ENCODE results near the gene KANSL1. TPM values are rescaled to one million over a fixed set of nuclear protein-coding genes. Genes with fewer than 3 reads are reported as not detected.

Gene KANSL1
- total RNA-seq, 3 donors from 2014 or later: 80.2 to 107 (median 88.8) TPM

- intact Hi-C loops (cut with DNase I, micrococcal nuclease): no loop called here
- no peak for DNase-seq
- no peak for ATAC-seq
- Histone ChIP-seq H3K36me3 (ENCODE audit: low read depth) (peaks cover 10% of the 10 kb centered on the region), H3K4me3 (no peak overlapping the region), H3K4me1 (ENCODE audit: low read depth) (no peaks in the 10 kb centered on the region), H3K9me3 (no peaks in the 10 kb centered on the region)
- TF ChIP-seq CTCF (IDR thresholded peaks at IDR 0.05): no peak
Measured at GRCh38 chr17:46030752-46031151, 162.5 kb downstream of the KANSL1 start.

- ATAC-seq (no peak), DNase-seq (no peak)
- no peak overlapping the region for H3K4me3 ChIP-seq
- H3K9me3 ChIP-seq: no peaks in the 10 kb centered on the region
- intact Hi-C loops (cut with DNase I, micrococcal nuclease): no loop called here
- H3K4me1 ChIP-seq (ENCODE audit: low read depth): no peaks in the 10 kb centered on the region
- peaks cover 10% of the 10 kb centered on the region for H3K36me3 ChIP-seq (ENCODE audit: low read depth)
- no peak for TF ChIP-seq CTCF (IDR thresholded peaks at IDR 0.05)
Measured at GRCh38 chr17:46029627-46030026, 163.6 kb downstream of the KANSL1 start.

- H3K4me1 ChIP-seq (ENCODE audit: low read depth): no peaks in the 10 kb centered on the region
- no peak for DNase-seq
- no peak overlapping the region for H3K4me3 ChIP-seq
- H3K36me3 ChIP-seq (ENCODE audit: low read depth): peaks cover 10% of the 10 kb centered on the region
- intact Hi-C loops (cut with DNase I, micrococcal nuclease): no loop called here
- no peak for TF ChIP-seq CTCF (IDR thresholded peaks at IDR 0.05)
- no peaks in the 10 kb centered on the region for H3K9me3 ChIP-seq
- ATAC-seq: peak; percentile 12
Measured at GRCh38 chr17:46028981-46029565, 164.2 kb downstream of the KANSL1 start.

GRCh38 chr17:46028374-46028773 lies 164.9 kb downstream of the KANSL1 start:
- intact Hi-C loops (cut with DNase I, micrococcal nuclease): no loop called here
- ATAC-seq: no peak
- DNase-seq: no peak
- H3K4me3 ChIP-seq: no peak overlapping the region
- no peak for TF ChIP-seq CTCF (IDR thresholded peaks at IDR 0.05)
- no peaks in the 10 kb centered on the region for H3K9me3 ChIP-seq
- no peaks in the 10 kb centered on the region for H3K4me1 ChIP-seq (ENCODE audit: low read depth)
- peaks cover 9% of the 10 kb centered on the region for H3K36me3 ChIP-seq (ENCODE audit: low read depth)

GRCh38 chr17:46027976-46028325 lies 165.3 kb downstream of the KANSL1 start:
- no peak for DNase-seq
- no peaks in the 10 kb centered on the region for H3K4me1 ChIP-seq (ENCODE audit: low read depth)
- no peaks in the 10 kb centered on the region for H3K9me3 ChIP-seq
- ATAC-seq: no peak
- intact Hi-C loops (cut with DNase I, micrococcal nuclease): no loop called here
- no peak for TF ChIP-seq CTCF (IDR thresholded peaks at IDR 0.05)
- H3K36me3 ChIP-seq (ENCODE audit: low read depth): peaks cover 5% of the 10 kb centered on the region
- H3K4me3 ChIP-seq: no peak overlapping the region
